ENCODE data around the gene ZDHHC18.

GRCh38 chr1:26828411-26828991 lies 2.0 kb downstream of the ZDHHC18 start:
- no peak for TF ChIP-seq CTCF (IDR thresholded peaks at IDR 0.05)
- TF ChIP-seq POLR2A (IDR thresholded peaks at IDR 0.05), result no peak
